Mucosa of descending colon (tissue), 3 donors: ENCODE results near the gene COX15. TPM values are rescaled to one million over a fixed set of nuclear protein-coding genes. Genes with fewer than 3 reads are reported as not detected.
A peak's percentile ranks its signal among the peaks of the same experiment; 100 is the strongest.

ENCODE experiments used
- ATAC-seq: fragments of 200-7000 bp; cut with Tn5 transposase; one replicate; pipeline ENCODE4 v1.9.1; 2020; ENCODE audit warnings: mild to moderate bottlenecking, moderate library complexity
- DNase-seq, 3 donors: peaks; one replicate each; pipeline ENCODE4 v3.0.0-alpha.2; 2020
- H3K36me3 ChIP-seq: fragments of 200-600 bp; one replicate; pipeline ENCODE4 v1.8.0; 2021; ENCODE audit warnings: low read depth, mild to moderate bottlenecking
- H3K4me1 ChIP-seq: fragments of 200-600 bp; one replicate; pipeline ENCODE4 v1.8.0; 2021; ENCODE audit warnings: low read depth, mild to moderate bottlenecking
- H3K4me3 ChIP-seq: fragments of 200-600 bp; one replicate; pipeline ENCODE4 v1.8.0; 2021; ENCODE audit warnings: mild to moderate bottlenecking
- H3K9me3 ChIP-seq: fragments of 200-600 bp; one replicate; pipeline ENCODE4 v1.8.0; 2021; ENCODE audit warnings: mild to moderate bottlenecking
- intact Hi-C, 2 donors: fragments of 100-400 bp; cut with DNase I in 1 of 2; cut with micrococcal nuclease in 1 of 2; formaldehyde crosslinking; loops; one replicate each; pipeline versions ENCODE4 v1.11.0 to v1.11.1; 2022; cut with DNase I, micrococcal nuclease
- long read RNA-seq, 2 donors: library from polyadenylated mRNA; unstranded; transcript quantifications; one replicate each; pipeline ENCODE4 v2.0.0, GENCODE V29; 2019 to 2021
- total RNA-seq, 3 donors: library from RNA; stranded (reverse); fragmentation: NEBNext Ultra II Directional in 2 of 3; extraction: Animal tissue kit (Norgen Biotek cat#: 25700) in 2 of 3; gene quantifications; one replicate each; pipeline versions ENCODE4 v1.2.1 to v1.2.4, GENCODE V29; 2021 to 2023
- TF ChIP-seq, protein P1 (sequence below): fragments of 200-600 bp; IDR thresholded peaks from one replicate; pipeline ENCODE4 v1.8.0; 2022; ENCODE audit warnings: antibody characterized with exemption, mild to moderate bottlenecking
- donor health status: DM: no; HTN: no; CAD: no; lungs with moderate emphysema.
- donor health status: DM: no; HTN: no; CAD: no.
- donor health status: DM: no; HTN: yes; CAD: no.

The COX15 gene
- total RNA-seq = 10 to 100 TPM; 34.0 to 51.3 (median 46.1) TPM
- long read RNA-seq, donor 1, transcript COX15-201 (9 exons, 2,356 nt) = major isoform, 31 of 33 reads
- long read RNA-seq, donor 1, partial matches to known transcripts = 0 of 33 reads
- long read RNA-seq, donor 1, other reads (novel, unspliced or antisense) = 1 of 33 reads
- long read RNA-seq, donor 2, transcript COX15-201 (9 exons, 2,356 nt) = major isoform, 16 of 21 reads
- long read RNA-seq, donor 2, partial matches to known transcripts = 2 of 21 reads
- long read RNA-seq, donor 2, other reads (novel, unspliced or antisense) = 1 of 21 reads

DNA sequence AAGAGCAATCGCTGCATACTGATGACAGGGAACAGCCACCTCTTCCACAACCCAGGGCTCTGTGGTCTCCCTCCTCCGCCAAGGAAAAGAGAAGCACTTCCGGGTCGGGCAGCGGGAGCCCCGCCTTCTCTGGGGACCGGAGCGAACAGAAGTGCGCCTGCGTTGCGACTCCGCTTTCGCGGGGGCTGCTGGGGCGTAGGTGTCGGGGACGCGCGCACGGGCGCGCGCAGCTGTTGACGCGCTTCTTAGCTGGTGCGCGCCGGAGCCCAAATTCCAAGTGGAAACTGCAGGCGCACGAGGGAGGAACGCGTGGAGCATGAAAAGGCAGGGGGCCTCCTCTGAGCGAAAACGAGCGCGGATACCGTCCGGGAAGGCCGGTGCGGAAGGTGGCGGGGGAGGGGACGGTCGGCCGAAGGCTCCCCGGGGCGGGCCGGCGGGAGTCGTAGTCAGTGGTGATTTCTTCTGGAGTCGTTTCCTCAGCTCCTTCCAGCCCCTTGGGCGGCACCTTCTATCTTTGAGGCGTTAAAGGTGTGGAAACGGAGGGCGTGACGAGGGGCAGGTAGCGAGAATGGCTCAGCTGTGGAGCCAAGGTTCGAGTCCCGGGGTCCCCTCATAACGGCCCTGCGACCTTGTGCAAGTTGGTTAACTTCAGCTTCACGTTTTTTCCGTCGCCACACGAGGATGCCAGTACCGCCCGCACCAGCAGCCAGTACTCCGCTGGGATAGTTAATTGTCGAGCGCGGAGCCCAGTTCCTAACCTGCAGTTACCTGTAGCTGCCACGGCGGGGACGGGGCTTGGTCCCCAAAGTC lies at the start of gene COX15, which contains the start of gene CUTC:
TSS of gene COX15 (minus strand) at position 95 of the 810 bp plus-strand sequence. CDS start at position 17, 78 bp downstream.
TSS of gene CUTC (plus strand) at position 202 of the 810 bp plus-strand sequence. CDS start at position 317, 115 bp downstream.
- Histone ChIP-seq H3K4me1 (peaks cover 18% of the 10 kb centered on the region), H3K9me3 (no peaks in the 10 kb centered on the region), H3K4me3 (peak within 1 kb of the TSS; percentile 67), H3K36me3 (peaks cover 3% of the 10 kb centered on the region)
- ATAC-seq = peak; percentile 98
- TF ChIP-seq, protein P1, sequence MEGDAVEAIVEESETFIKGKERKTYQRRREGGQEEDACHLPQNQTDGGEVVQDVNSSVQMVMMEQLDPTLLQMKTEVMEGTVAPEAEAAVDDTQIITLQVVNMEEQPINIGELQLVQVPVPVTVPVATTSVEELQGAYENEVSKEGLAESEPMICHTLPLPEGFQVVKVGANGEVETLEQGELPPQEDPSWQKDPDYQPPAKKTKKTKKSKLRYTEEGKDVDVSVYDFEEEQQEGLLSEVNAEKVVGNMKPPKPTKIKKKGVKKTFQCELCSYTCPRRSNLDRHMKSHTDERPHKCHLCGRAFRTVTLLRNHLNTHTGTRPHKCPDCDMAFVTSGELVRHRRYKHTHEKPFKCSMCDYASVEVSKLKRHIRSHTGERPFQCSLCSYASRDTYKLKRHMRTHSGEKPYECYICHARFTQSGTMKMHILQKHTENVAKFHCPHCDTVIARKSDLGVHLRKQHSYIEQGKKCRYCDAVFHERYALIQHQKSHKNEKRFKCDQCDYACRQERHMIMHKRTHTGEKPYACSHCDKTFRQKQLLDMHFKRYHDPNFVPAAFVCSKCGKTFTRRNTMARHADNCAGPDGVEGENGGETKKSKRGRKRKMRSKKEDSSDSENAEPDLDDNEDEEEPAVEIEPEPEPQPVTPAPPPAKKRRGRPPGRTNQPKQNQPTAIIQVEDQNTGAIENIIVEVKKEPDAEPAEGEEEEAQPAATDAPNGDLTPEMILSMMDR = no peak
- intact Hi-C loops = no loop called here
- peak; percentile 98 for DNase-seq

DNA sequence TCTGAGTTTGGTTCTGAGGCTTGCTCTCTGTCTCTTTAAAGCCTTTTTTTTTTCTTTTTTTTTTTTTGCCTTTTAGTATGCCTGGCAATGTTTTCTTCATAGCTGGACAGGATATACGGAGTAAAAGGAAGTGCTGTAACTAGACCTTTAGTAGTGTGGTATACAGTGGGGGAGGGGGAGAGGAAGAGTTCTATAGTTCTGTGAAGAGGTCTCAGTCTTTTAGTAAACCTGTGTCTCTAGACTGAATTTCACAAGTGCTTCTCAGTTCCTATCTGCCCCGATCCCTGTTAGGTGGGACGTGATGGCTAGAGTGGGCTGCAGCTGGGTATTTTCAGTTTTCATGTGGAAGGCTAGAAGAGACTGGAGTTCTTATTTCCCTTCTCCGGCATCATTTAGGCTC lies 47.4 kb upstream of the COX15 start:
- no peaks in the 10 kb centered on the region for H3K9me3 ChIP-seq
- H3K36me3 ChIP-seq = no peaks in the 10 kb centered on the region
- H3K4me1 ChIP-seq = no peaks in the 10 kb centered on the region
- H3K4me3 ChIP-seq = no peak overlapping the region
- DNase-seq = peak in 1 of 3 donors; percentile 6
- ATAC-seq = peak; percentile 60
- intact Hi-C loops = no loop called here
- TF ChIP-seq, protein P1 = no peak

DNA sequence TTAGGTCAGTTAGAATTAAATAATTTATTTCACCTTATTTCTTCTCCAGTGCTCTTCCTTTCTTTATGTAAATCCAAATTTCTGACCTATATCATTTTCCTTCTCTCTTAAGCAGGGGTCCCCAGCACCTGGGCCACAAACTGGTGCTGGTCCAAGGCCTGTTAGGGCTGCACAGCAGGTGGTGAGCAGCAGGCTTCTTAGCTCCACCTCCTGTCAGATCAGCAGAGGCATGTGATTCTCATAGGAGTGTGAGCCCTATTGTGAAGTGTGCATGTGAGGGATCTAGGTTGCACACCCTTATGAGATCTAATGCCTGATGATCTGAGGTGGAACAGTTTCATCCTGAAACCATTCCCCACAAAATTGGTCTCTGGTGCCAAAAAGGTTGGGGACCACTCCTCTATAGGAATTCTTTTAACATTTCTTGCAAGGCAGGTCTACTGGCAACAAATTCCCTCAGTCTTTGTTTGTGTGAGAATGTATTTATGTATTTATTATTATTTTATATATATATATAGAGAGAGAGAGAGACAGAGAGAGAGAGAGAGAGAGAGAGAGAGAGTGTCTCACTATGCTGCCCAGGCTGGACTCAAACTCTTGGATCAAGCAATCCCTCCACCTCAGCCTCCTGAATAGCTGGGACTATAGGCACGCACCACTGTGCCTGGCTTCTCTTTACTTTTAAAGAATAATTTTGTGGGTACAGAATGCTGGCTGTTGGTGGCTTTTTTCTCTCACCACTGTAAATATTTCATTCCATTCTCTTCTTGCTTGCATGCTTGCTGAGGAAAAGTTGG lies 46.2 kb upstream of the COX15 start:
- Histone ChIP-seq H3K9me3 (no peaks in the 10 kb centered on the region), H3K4me1 (no peaks in the 10 kb centered on the region), H3K36me3 (no peaks in the 10 kb centered on the region), H3K4me3 (no peak overlapping the region)
- DNase-seq = no peak
- intact Hi-C loops = no loop called here
- ATAC-seq = no peak
- TF ChIP-seq, protein P1 = no peak

DNA sequence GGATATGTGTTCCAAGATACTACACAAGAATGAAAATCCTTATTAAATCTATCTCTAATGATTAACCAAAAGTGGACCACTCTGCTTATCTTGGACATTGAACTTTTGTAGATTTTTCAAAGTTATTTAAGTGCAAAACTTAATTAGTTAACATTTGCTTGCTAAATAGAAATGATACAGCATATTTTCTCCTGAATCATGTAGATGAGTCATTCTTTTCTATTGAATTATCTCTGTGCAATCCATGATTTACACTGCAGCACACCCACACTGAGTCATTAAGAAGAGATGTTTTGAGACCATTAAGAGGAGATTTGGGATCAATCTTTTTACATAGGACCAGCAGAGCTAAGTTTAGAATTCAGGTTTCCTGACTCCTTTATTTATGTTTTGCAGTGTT lies 43.9 kb upstream of the COX15 start:
- TF ChIP-seq, protein P1 = no peak
- DNase-seq (no peak), ATAC-seq (peak; percentile 71)
- Histone ChIP-seq H3K4me3 (no peak overlapping the region), H3K9me3 (no peaks in the 10 kb centered on the region), H3K4me1 (no peaks in the 10 kb centered on the region), H3K36me3 (no peaks in the 10 kb centered on the region)
- intact Hi-C loops = no loop called here

DNA sequence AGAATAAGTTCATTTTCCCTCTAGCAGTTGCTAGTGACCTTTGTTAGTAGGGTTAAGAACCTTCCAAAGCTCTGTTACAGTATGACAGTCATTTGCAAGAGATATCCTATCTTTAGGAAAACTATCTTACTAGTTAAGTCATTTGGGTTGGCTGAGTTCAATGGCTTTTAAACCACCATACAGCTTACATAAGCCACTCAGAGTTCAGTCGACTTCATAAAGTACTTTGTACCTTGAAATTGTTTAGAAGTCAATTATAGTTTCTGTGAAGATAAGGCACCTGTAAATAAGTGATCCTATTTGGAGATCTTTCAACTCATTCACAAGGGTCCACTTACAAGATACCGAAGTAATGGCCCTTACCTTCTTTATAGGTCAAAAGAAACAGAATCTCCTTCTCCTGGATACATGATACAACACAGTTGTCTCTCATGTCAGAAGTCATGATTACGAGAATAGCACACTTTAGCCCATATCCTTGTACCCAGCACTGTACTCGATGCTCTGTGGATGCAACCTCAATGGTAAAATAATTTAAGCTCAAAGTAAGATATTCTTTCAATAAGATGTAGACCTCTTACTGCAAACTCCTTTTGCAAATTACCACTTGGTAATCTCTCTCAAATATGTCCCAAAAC lies 38.6 kb upstream of the COX15 start:
- TF ChIP-seq, protein P1 = no peak
- ATAC-seq = peak; percentile 38
- Histone ChIP-seq H3K4me1 (no peaks in the 10 kb centered on the region), H3K36me3 (no peaks in the 10 kb centered on the region), H3K4me3 (no peak overlapping the region), H3K9me3 (no peaks in the 10 kb centered on the region)
- no peak for DNase-seq
- intact Hi-C loops = no loop called here
